GM12891 (cell line): Measurements from ENCODE around the gene PRLR.
"Not testable (repeated sequence)": the region's sequence is repeated elsewhere in the genome, so short reads cannot be mapped to it uniquely, and the experiment has no call there.

Experiments
- POLR2A ChIP-seq: IDR thresholded peaks from 2 replicates; pipeline ENCODE4 v1.6.1; 2011; ENCODE audit warnings: low read depth, low read length, control low read depth
- POLR2AphosphoS5 ChIP-seq: IDR thresholded peaks from 2 replicates; pipeline ENCODE4 v1.6.1; 2011; ENCODE audit warnings: low read depth, low read length, control low read depth
- POU2F2 ChIP-seq: IDR thresholded peaks from 2 replicates; pipeline ENCODE4 v1.6.1; 2011; ENCODE audit warnings: low read depth, mild to moderate bottlenecking, control low read depth, low read length, moderate library complexity
- SPI1 ChIP-seq: IDR thresholded peaks from 2 replicates; pipeline ENCODE4 v1.6.1; 2011; ENCODE audit warnings: low read depth, low read length, control low read depth
- TAF1 ChIP-seq: IDR thresholded peaks from 2 replicates; pipeline ENCODE4 v1.6.1; 2011; ENCODE audit warnings: low read depth, low read length, control low read depth

GRCh38 chr5:35035929-35036328, 194.4 kb downstream of the PRLR start:
- not testable (repeated sequence) for TF ChIP-seq POLR2A, POLR2AphosphoS5, TAF1, POU2F2, SPI1
